Breast epithelium (tissue), 3 donors: ENCODE measurements around the gene DCUN1D1.

Experiments
- POLR2A ChIP-seq: fragments of 450-650 bp; IDR thresholded peaks from one replicate; pipeline ENCODE4 v1.6.1; 2016; ENCODE audit warnings: antibody characterized with exemption, mild to moderate bottlenecking, moderate library complexity
- TF ChIP-seq, protein P1 (sequence below), 3 donors: fragments of 450-650 bp; IDR thresholded peaks; one replicate each; pipeline ENCODE4 v1.5.1; 2016 to 2017; ENCODE audit warnings: antibody characterized with exemption in 3 of 3, mild to moderate bottlenecking in 3 of 3, moderate library complexity in 3 of 3

DNA sequence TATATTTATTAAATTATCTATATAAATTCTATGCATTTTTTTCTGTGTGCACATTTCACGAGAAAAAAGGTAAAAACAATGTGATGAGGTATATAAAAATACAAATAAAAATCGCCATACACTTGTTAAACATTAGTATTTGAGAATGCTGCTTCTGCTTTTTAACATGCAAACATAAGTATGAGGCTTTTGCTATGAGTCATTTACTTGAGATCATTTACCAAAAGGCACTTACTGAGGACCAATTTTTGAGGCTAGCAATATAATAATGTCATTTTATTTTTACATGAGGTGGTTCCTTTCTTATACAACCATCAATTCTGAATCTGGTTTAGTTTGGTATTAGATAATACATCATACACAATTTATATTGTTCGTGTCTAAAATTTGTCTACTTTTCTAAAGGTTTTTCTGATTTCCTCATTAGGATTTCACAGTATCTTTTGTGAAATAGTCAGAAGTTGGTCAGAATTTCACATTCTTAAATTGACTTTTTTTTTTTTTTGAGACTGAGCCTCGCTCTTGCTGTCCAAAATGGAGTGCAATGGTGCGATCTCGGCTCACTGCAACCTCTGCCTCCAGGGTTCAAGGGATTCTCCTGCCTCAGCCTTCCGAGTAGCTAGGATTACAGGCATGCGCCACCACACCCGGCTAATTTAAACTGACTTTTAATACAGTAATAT lies 25.6 kb downstream of the DCUN1D1 start:
- no peak for TF ChIP-seq POLR2A
- TF ChIP-seq, protein P1, sequence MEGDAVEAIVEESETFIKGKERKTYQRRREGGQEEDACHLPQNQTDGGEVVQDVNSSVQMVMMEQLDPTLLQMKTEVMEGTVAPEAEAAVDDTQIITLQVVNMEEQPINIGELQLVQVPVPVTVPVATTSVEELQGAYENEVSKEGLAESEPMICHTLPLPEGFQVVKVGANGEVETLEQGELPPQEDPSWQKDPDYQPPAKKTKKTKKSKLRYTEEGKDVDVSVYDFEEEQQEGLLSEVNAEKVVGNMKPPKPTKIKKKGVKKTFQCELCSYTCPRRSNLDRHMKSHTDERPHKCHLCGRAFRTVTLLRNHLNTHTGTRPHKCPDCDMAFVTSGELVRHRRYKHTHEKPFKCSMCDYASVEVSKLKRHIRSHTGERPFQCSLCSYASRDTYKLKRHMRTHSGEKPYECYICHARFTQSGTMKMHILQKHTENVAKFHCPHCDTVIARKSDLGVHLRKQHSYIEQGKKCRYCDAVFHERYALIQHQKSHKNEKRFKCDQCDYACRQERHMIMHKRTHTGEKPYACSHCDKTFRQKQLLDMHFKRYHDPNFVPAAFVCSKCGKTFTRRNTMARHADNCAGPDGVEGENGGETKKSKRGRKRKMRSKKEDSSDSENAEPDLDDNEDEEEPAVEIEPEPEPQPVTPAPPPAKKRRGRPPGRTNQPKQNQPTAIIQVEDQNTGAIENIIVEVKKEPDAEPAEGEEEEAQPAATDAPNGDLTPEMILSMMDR (IDR thresholded peaks at IDR 0.05) = no peak
